Measurements from ENCODE around the gene SESN2. TPM values are rescaled to one million over a fixed set of nuclear protein-coding genes. Genes with fewer than 3 reads are reported as not detected.

The SESN2 gene
- total RNA-seq, 1 experiment from 2014 or later = 36.8 TPM

- Histone ChIP-seq H2AFZ (ENCODE audit: low read depth, low read length, poor library complexity, severe bottlenecking) (no peak overlapping the region), H3K9me2 (ENCODE audit: insufficient read depth) (no peaks in the 10 kb centered on the region), H3K4me2 (ENCODE audit: low read length) (no peak overlapping the region), H3K79me2 (ENCODE audit: insufficient read depth, low read length) (no peaks in the 10 kb centered on the region), H4K20me1 (ENCODE audit: insufficient read depth) (no peaks in the 10 kb centered on the region), H3K36me3 (ENCODE audit: control insufficient read depth in 1 of 2, insufficient read depth in 2 of 2, low read length in 2 of 2) (peaks cover 0 to 14% of the 10 kb centered on the region in 2 experiments; a peak in 2 of 4 replicates), H3K4me3 (replicated peaks in 1 of 2; ENCODE audit: low read depth in 1 of 2, low read length in 2 of 2) (no peak overlapping the region), H3K9me3 (ENCODE audit: control insufficient read depth in 1 of 2, insufficient read depth in 1 of 2, low read depth in 1 of 2, low read length in 2 of 2) (no peaks in the 10 kb centered on the region), H3K27ac (ENCODE audit: low read depth, low read length) (no peak overlapping the region), H3K9ac (ENCODE audit: low read length) (no peak overlapping the region), H3K4me1 (ENCODE audit: control insufficient read depth in 1 of 2, insufficient read depth in 2 of 2, low read length in 2 of 2) (no peaks in the 10 kb centered on the region), H3K27me3 (ENCODE audit: insufficient read depth, low read length) (no peaks in the 10 kb centered on the region)
- ATAC-seq (no peak), DNase-seq (ENCODE audit: low read depth, low spot score) (no peak)
- BruUV-seq (replicated peaks) = no TSS peak
- POLR2A ChIA-PET = interaction anchor here (0.7 to 1.4 kb wide), 2 partner anchors 31 to 32 kb away, joined by 3 to 4 read pairs; no protein-coding TSS in a partner anchor
- intact Hi-C loops (cut with micrococcal nuclease) = no loop called here
- TF ChIP-seq EZH2 (IDR thresholded peaks at IDR 0.05) = no peak
- no peak for TF ChIP-seq SRF (IDR thresholded peaks at IDR 0.05; ENCODE audit: low read depth)
- no peak for TF ChIP-seq ZBTB33 (IDR thresholded peaks at IDR 0.05; ENCODE audit: extremely low read depth, insufficient replicate concordance, low read length)
- TF ChIP-seq REST (IDR thresholded peaks at IDR 0.05; ENCODE audit: low read depth) = no peak
- TF ChIP-seq MAX (IDR thresholded peaks at IDR 0.05) = no peak
- no peak for TF ChIP-seq POLR2AphosphoS5 (IDR thresholded peaks at IDR 0.05; ENCODE audit: low read depth, low read length)
- no peak for TF ChIP-seq EZH2phosphoT487 (IDR thresholded peaks at IDR 0.05; ENCODE audit: borderline replicate concordance)
- no peak for TF ChIP-seq ZFX (IDR thresholded peaks at IDR 0.05)
- no peak for TF ChIP-seq EGR1 (IDR thresholded peaks at IDR 0.05; ENCODE audit: low read depth)
- TF ChIP-seq ZNF274 (IDR thresholded peaks at IDR 0.05; ENCODE audit: low read depth, low read length) = no peak
- TF ChIP-seq SIN3A (IDR thresholded peaks at IDR 0.05; ENCODE audit: low read depth) = no peak
- no peak for TF ChIP-seq RAD21 (IDR thresholded peaks at IDR 0.05; ENCODE audit: low read depth)
- no peak for TF ChIP-seq CBX3 (IDR thresholded peaks at IDR 0.05; ENCODE audit: low read depth)
- TF ChIP-seq CTCF (IDR thresholded peaks at IDR 0.05 in 2 of 3, conservative IDR thresholded peaks at IDR 0.05 in 1 of 3; ENCODE audit: borderline replicate concordance in 1 of 3, insufficient read depth in 1 of 3, low read depth in 2 of 3, low read length in 2 of 3) = no peak
- no peak for TF ChIP-seq ATF3 (IDR thresholded peaks at IDR 0.05)
- TF ChIP-seq SP1 (IDR thresholded peaks at IDR 0.05; ENCODE audit: low read depth) = no peak
- TF ChIP-seq POLR2A (IDR thresholded peaks at IDR 0.05; ENCODE audit: borderline replicate concordance, extremely low read depth, insufficient read depth, insufficient read length) = no peak
- RAD21 ChIA-PET (ENCODE audit: low non-redundant PET in 1 of 2, low total read pairs in 2 of 2, uncharacterized antibody in 2 of 2, unreplicated experiment in 2 of 2) = no interaction called here
- CTCF ChIA-PET = no interaction called here
Measured at GRCh38 chr1:28280977-28281381, 21.7 kb downstream of the SESN2 start.
